Vein endothelial cell (primary cell): ENCODE results near the gene HDAC2. TPM values are rescaled to one million over a fixed set of nuclear protein-coding genes. Genes with fewer than 3 reads are reported as not detected.

Experiments
- total RNA-seq: library from RNA; depleted of rRNA; stranded (reverse); fragments of >200 nt; gene quantifications from 2 replicates; pipeline ENCODE4 v1.2.3, GENCODE V29; 2012

HDAC2 gene
- total RNA-seq = 75.8 and 79.8 TPM in 2 replicates

GRCh38 chr6:113970805-113971676, at the start of gene HDAC2:
TSS of gene HDAC2 (minus strand) at chr6:113971148. CDS start at chr6:113970908, 240 bp downstream.

Other genes with a start within 250 kb of the HDAC2 start
- 269 and 322 TPM in 2 replicates for gene MARCKS, start 113.8 kb downstream of the HDAC2 start, total RNA-seq